ENCODE data around the gene HK1.
A peak's percentile ranks its signal among the peaks of the same experiment; 100 is the strongest.
"Not testable (repeated sequence)": the region's sequence is repeated elsewhere in the genome, so short reads cannot be mapped to it uniquely, and the experiment has no call there.

The HK1 gene

GRCh38 chr10:69269761-69270160, 8.5 kb upstream of the HK1 start:
- H3K4me3 ChIP-seq (ENCODE audit: low read depth, low read length): no peak overlapping the region
- TF ChIP-seq CTCF (conservative IDR thresholded peaks at IDR 0.05; ENCODE audit: low read depth, low read length): no peak
- peak; percentile 55 for DNase-seq (ENCODE audit: low read depth)

- DNase-seq (ENCODE audit: low read depth): no peak
- H3K4me3 ChIP-seq (ENCODE audit: low read depth, low read length): no peak overlapping the region
- no peak for TF ChIP-seq CTCF (conservative IDR thresholded peaks at IDR 0.05; ENCODE audit: low read depth, low read length)
Measured at GRCh38 chr10:69270990-69271389, 7.3 kb upstream of the HK1 start.

DNA sequence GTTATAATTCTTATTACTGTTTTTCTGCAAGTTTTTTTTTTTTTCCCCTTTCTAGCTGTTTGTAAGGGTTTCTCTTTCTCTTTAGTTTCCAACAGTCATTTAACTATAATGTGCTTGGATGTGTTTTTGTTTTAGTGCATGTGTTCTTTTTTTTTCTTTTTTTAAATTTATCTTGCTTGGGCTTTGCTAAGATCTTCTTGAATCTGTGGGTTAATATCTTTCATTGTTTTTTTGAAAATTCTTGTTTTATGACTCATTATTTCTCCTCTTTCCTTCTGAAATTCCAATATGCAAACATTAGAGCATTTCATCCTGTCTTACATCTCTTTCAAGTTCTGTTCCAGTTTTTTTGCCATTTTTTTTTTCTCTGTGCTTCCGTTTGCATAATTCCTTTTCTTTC, 5.7 kb upstream of the HK1 start:
- DNase-seq (ENCODE audit: low read depth): peak; percentile 24
- no peak overlapping the region for H3K4me3 ChIP-seq (ENCODE audit: low read depth, low read length)
- TF ChIP-seq CTCF (conservative IDR thresholded peaks at IDR 0.05; ENCODE audit: low read depth, low read length): no peak

DNA sequence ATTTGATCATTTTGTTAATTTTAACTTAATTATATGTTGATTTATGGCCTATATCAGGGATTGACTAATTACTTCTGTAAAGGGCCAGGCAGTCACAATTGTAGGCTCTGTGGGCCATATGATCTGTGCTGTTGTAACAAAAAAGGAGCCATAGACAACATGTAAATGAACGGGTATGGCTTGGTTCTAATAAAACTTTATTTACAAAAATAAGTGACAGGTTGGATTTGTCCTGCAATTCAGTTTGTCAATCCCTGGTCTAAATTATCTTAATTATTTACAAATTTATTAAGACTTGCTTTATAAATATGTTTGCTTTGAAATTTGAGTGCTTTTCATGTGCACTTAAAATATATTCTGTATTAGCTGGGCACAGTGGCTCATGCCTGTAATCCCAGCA, 2.9 kb upstream of the HK1 start:
- H3K4me3 ChIP-seq (ENCODE audit: low read depth, low read length): no peak overlapping the region

GRCh38 chr10:69276503-69276902, 1.8 kb upstream of the HK1 start:
- H3K4me3 ChIP-seq (ENCODE audit: low read depth, low read length): no peak overlapping the region
- DNase-seq (ENCODE audit: low read depth): no peak
- TF ChIP-seq CTCF (conservative IDR thresholded peaks at IDR 0.05; ENCODE audit: low read depth, low read length): no peak

More for the DNA sequence above, 2.9 kb upstream of the HK1 start:
- no peak for TF ChIP-seq CTCF (conservative IDR thresholded peaks at IDR 0.05; ENCODE audit: low read depth, low read length)
- DNase-seq (ENCODE audit: low read depth): no peak

DNA sequence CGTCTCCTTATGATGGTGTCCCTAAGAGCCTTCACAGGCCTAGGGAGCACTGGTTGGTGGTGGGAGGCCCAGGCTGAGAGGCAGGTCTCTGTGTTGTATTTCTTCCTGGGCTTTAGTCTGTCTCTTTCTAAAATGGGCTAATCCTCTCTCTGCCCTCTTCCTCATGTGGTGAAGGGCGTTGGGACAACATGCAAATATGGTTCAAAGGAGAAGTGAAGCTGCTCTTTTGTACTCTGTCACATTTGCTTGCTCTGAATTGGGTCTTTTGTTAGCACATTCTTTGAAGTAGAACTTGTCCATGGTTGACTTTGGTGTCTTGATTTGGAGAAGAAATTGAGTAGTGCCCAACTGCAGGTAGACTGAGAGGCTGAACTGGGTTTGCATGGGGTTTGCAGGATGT, 814 bp downstream of the HK1 start:
- no peak for DNase-seq (ENCODE audit: low read depth)
- TF ChIP-seq CTCF (conservative IDR thresholded peaks at IDR 0.05; ENCODE audit: low read depth, low read length): no peak
- no peak overlapping the region for H3K4me3 ChIP-seq (ENCODE audit: low read depth, low read length)

DNA sequence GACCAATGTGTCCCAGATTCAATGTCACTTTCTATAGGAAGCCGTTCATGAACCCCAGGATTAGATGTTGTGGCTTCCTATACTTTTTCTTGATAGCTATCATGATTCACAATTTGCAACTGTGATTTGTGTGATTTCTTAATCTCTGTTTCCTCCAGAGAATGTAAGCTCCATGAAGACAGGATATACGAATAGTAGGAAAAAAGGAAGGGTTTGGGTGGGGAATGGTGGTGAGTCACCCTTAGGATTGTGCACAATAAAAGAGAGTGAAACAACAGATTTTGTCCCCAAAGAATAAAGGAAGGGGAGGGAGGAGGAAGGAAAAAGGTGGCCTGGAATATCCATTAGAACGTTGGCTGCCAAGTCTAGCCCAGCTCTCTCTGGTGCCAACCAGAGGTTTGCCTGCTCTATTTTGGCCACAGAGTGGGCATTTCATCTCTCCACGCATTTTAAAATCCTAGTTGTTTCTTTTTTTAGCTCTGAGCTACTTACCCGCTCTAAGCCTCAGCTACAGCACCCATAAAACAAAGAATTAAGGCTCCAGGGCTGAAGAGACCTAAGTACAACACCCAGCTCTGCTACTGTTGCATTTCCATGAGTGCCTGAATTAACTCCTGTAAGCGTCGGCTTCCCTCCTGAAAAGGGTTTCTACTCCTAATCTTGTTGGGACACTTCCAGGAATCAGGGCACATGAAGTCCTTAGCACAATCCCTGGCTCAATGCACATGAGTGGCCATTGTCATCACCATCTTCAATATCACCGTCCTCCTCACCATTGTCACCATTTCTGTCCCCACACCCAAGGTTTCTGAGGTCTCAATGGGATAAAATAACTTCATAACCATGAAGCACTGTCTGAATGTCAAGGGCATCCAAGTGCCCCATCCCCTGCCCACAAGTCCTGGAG, 3.5 kb downstream of the HK1 start:
- TF ChIP-seq CTCF (conservative IDR thresholded peaks at IDR 0.05; ENCODE audit: low read depth, low read length): no peak
- no peak overlapping the region for H3K4me3 ChIP-seq (ENCODE audit: low read depth, low read length)
- DNase-seq (ENCODE audit: low read depth): no peak

DNA sequence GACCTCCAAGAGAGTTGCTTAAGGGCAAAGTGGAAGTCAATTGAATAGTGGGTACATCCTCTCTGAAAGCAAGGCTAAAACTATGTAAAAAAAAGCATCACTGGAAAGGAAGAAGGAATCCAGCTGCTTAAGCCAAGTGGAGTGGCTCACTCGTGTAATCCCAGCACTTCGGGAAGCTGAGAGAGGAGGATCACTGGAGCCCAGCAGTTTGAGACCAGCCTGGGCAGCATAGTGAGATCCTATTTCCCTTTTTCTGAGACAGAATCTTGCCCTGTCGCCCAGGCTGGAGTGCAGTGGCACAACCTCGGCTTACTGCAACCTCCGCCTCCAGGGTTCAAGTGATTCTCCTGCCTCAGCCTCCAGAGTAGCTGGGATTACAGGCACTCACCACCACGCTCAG, 6.1 kb downstream of the HK1 start:
- not testable (repeated sequence) for DNase-seq (ENCODE audit: low read depth); H3K4me3 ChIP-seq (ENCODE audit: low read depth, low read length)

Data from choroid plexus epithelial cell (primary cell).